SH-SY5Y (cell line): Measurements from ENCODE around the gene MSI2.

Experiments
- GATA2 ChIP-seq: IDR thresholded peaks from 2 replicates; pipeline ENCODE4 v1.6.1; 2011; ENCODE audit warnings: mild to moderate bottlenecking, low read depth, low read length
- GATA3 ChIP-seq: IDR thresholded peaks from 2 replicates; pipeline ENCODE4 v1.6.1; 2011; ENCODE audit warnings: low read depth, mild to moderate bottlenecking, low read length, moderate library complexity

DNA sequence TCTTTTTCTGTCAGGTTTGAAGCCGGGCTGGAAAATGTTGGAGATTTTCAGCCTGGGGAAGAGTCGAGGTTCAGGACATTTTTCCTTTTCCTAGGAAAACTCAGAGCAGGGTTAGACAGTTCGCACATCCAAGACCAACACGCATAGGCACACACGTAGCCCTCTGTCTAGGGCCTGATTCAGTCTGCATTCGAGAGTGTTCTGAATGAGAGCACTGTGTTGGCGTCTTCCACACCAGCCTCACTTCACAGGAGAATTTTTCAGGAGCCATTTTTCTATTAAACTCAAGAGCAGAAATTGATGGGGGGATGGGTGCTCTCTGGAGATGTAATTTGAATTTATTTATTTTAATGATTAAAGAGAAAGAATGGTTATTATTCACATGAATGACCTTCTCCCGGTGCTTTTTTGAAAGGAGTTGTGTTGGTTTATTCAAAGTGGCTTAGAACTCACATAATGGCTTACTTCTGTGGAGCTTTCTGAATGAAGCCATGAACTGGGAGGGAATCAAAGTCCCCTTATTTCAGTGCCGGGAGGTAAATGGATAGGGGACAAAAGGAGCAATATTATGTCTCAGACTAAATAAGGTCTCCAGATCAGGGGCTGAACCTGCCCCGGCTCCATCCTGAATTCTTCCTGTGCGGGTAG, 294.5 kb downstream of the MSI2 start:
- TF ChIP-seq GATA2 (no peak), GATA3 (no peak)
